HG02588 (cell line): ENCODE data around the gene SPATA31D3.
"Not testable (repeated sequence)": the region's sequence is repeated elsewhere in the genome, so short reads cannot be mapped to it uniquely, and the experiment has no call there.

ENCODE experiments used
- ATAC-seq: cut with Tn5 transposase; IDR thresholded peaks from one replicate; pipeline ENCODE4 v1.9.1; 2021; ENCODE audit warnings: mild to moderate bottlenecking, moderate library complexity; ENCODE audit not compliant: unreplicated experiment

The SPATA31D3 gene

GRCh38 chr9:81943393-81943792, at the start of gene SPATA31D3:
Gene SPATA31D3, plus strand, starts transcription at chr9:81943500. Its CDS starts 86 bp downstream, at chr9:81943586.
- ATAC-seq: not testable (repeated sequence)

- ATAC-seq: no peak
Observed at GRCh38 chr9:81893929-81894328, 49.4 kb upstream of the SPATA31D3 start.

GRCh38 chr9:81894891-81895290, 48.4 kb upstream of the SPATA31D3 start:
- no peak for ATAC-seq

DNA sequence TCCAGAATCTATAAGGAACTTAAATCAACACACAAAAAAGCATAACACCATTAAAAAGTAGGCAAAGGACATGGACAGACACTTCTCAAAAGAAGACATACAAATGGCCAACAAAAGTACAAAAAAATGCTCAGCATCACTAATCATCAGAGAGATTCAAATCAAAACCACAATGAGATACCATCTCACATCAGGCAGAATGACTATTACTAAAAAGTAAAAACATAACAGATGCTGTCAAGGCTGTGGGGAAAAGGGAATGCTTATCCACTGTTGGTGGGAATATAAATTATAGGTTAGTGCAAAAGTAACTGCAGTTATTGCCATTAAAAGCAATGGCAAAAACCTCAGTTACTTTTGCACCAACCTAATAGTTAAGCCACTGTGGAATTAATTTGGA, 47.2 kb upstream of the SPATA31D3 start:
- no peak for ATAC-seq

GRCh38 chr9:81898851-81899250, 44.4 kb upstream of the SPATA31D3 start:
- ATAC-seq: no peak

GRCh38 chr9:81902196-81902595, 41.1 kb upstream of the SPATA31D3 start:
- no peak for ATAC-seq

GRCh38 chr9:81902626-81903025, 40.7 kb upstream of the SPATA31D3 start:
- ATAC-seq: no peak

- ATAC-seq: no peak
Observed at GRCh38 chr9:81906671-81907070, 36.6 kb upstream of the SPATA31D3 start.

DNA sequence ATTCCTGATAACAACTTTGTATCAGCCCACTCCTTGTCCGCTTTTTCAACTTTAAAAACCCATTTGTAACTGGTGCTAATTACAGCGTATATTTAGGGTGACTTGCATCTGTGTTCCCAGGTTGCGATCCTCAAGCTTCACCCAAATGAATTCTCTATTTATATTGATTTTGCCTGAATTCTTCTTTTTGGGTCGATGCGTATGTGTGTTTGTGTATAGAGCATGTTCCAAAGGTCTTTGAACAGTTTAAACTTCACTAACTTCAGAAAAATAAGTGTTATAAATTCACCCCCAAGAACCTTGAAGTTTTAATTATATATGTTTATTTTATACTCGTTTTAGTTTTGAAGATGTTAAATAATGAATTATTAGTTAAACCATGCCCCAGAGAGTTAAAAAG, 31.2 kb upstream of the SPATA31D3 start:
- ATAC-seq: no peak

- ATAC-seq: no peak
Observed at GRCh38 chr9:81915801-81916505, 27.3 kb upstream of the SPATA31D3 start.

GRCh38 chr9:81918507-81918906, 24.8 kb upstream of the SPATA31D3 start:
- ATAC-seq: not testable (repeated sequence)

GRCh38 chr9:81928305-81928704, 15.0 kb upstream of the SPATA31D3 start, which contains the start of gene SPATA31D4:
Gene SPATA31D4, plus strand, starts transcription at chr9:81928428. Its CDS starts 86 bp downstream, at chr9:81928514.
- not testable (repeated sequence) for ATAC-seq

DNA sequence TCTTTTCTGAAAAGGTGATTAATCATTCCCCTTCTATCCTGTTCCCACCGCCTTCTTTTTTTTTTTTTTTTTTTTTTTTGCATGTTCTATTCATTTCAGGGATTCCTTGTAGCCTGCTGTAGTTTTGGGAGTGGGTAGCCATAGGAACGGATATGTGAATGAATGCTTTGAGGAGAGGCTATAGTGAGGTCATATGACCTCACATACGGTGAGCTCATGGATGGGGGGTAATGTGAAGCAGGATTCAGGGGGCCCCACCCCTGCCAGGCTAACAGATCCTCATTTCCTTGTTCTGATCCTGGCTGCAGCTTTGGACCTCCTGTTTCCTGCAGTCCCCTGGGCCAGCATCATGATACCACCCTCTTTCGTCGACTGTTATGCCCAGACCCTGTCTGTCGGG, 13.2 kb upstream of the SPATA31D3 start:
- ATAC-seq: not testable (repeated sequence)

DNA sequence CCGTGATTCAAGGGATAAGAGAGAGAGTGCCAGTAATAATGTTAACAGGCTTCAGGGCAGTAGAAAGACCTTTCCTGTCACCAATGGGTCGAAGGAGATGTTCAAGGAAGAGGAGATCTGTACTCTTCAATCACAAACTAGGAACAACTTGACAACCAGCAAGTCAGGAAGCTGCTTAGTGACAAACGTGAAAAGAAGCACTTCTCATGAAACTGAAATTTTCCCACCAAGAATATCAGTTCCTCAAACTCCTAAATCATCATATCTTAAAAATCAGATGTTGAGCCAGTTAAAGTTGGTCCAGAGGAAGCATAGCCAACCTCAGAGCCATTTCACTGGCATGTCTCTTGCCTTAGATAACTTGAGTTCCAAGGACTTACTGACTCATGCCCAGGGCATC, 9.8 kb upstream of the SPATA31D3 start:
- ATAC-seq: not testable (repeated sequence)

DNA sequence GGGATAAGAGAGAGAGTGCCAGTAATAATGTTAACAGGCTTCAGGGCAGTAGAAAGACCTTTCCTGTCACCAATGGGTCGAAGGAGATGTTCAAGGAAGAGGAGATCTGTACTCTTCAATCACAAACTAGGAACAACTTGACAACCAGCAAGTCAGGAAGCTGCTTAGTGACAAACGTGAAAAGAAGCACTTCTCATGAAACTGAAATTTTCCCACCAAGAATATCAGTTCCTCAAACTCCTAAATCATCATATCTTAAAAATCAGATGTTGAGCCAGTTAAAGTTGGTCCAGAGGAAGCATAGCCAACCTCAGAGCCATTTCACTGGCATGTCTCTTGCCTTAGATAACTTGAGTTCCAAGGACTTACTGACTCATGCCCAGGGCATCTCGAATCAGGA, 5.3 kb downstream of the SPATA31D3 start:
- not testable (repeated sequence) for ATAC-seq

GRCh38 chr9:81953096-81953495, 9.8 kb downstream of the SPATA31D3 start:
- no peak for ATAC-seq

- no peak for ATAC-seq
Observed at GRCh38 chr9:81955625-81956024, 12.3 kb downstream of the SPATA31D3 start.

DNA sequence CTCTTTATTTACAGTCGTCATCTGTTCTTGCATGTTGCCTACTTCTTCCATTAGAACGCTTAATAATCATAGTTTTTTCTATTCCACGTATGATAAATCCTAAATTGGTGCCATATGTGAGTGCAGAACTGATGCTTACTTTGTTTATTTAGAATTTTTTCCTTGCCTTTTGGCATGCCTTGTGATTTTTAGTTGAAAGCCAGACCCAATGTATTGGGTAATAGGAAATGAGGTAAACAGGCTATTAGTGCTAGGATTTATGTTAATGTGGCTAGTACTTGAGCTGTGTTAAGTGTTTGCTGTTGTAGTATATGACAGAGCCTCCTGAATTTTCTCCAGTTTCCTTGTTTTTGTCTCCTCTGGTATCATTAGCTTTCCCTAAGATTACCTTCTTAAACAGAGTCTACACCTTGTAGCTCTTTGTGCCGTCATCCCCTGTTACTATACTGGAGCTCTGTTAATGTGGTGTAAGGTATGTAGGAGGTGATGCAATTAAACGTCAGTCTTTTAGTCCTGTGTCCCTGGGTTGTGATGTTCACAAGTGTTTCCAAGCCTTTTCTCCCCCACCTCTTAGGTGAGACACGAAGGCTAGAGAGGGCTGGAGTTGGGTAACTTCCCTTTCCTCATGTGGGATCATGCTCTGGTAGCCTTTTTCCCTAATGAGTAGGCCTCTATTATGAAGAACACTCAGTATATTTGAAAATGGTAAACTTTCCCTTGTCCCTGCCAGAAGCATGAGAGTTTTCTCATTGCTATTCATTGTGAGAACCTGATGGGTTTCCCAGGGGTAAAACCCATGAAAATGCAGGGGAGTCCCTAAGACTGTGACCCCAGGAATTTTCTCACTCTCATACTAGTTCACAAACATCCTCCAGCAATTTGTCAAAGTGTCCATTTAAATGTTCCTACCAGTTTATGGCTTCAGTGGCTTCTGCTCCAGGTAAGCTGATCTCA, 21.2 kb downstream of the SPATA31D3 start:
- ATAC-seq: no peak

DNA sequence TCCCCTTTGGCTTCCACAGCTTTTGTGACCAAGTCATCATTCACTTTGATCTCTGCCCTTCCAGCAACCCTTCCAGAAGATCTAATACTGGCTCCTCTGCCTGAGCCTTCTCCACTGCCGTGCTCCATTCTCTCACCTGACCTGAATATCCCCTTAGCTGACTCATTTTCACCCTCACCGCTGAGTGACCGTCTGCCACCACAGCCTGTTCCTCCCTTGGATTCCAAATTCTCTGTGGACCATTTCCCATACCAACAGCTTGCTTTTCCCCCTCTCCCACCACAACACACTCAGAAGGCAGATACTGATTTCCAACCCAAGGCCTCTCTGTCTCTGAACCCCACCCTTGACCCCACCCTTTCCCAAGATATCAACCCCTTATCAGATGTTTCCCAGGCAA, 24.7 kb downstream of the SPATA31D3 start:
- ATAC-seq: no peak

GRCh38 chr9:81969971-81970370, 26.7 kb downstream of the SPATA31D3 start:
- ATAC-seq: no peak

GRCh38 chr9:81971727-81972126, 28.4 kb downstream of the SPATA31D3 start:
- ATAC-seq: no peak

DNA sequence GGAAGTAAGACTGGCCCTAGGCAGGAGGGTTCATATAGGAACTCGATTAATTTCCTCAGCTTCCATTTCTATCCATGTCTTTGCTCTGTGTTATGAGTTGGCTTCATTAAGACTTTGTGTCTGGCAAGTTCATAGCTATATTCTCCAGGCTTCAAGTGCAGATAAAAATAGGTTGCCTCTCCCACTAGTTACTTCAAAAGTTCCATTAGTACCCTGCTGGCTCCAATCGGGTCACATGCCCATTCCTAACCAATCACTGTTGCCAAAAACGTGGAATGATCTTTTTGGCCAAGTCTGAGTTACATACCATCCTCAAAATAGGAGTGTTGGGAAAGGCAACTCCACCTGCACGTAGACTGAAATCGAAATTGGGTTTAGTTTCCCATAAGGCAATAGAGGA, 31.5 kb downstream of the SPATA31D3 start:
- no peak for ATAC-seq
